Osteoblast (primary cell): Measurements from ENCODE around the gene TEX35. TPM values are rescaled to one million over a fixed set of nuclear protein-coding genes. Genes with fewer than 3 reads are reported as not detected.

ENCODE experiments used
- DNase-seq: peaks from one replicate; pipeline ENCODE4 v3.0.0; 2011; ENCODE audit warnings: low spot score, mixed read lengths; ENCODE audit not compliant: insufficient read length; ENCODE audit errors: missing footprints
- H2AFZ ChIP-seq: 2 replicates; pipeline ENCODE4 v1.6.0; 2011; ENCODE audit warnings: mild to moderate bottlenecking, low read length
- H3K27ac ChIP-seq: 2 replicates; pipeline ENCODE4 v1.5.1; 2011; ENCODE audit warnings: mild to moderate bottlenecking, low read depth, low read length, moderate library complexity
- H3K27me3 ChIP-seq: 2 replicates; pipeline ENCODE4 v1.6.0; 2012; ENCODE audit warnings: mild to moderate bottlenecking, control low read depth, inconsistent platforms, low read length, moderate library complexity; ENCODE audit not compliant: insufficient read depth
- H3K36me3 ChIP-seq: 2 replicates; pipeline ENCODE4 v1.5.1; 2011; ENCODE audit warnings: mild to moderate bottlenecking, low read length, control low read depth, moderate library complexity; ENCODE audit not compliant: insufficient read depth
- H3K4me1 ChIP-seq: 2 replicates; pipeline ENCODE4 v1.5.1; 2011; ENCODE audit warnings: mild to moderate bottlenecking, low read length, control low read depth, moderate library complexity; ENCODE audit not compliant: insufficient read depth
- H3K4me2 ChIP-seq: 2 replicates; pipeline ENCODE4 v1.6.0; 2011; ENCODE audit warnings: mild to moderate bottlenecking, low read length; ENCODE audit not compliant: insufficient read depth
- H3K4me3 ChIP-seq: fragments of 200-600 bp; sonication (generic); 3 replicates; pipeline ENCODE4 v1.5.1; 2012; ENCODE audit warnings: mild to moderate bottlenecking, low read length, inconsistent platforms; ENCODE audit not compliant: insufficient read depth
- H3K79me2 ChIP-seq: 2 replicates; pipeline ENCODE4 v1.6.0; 2012; ENCODE audit warnings: mild to moderate bottlenecking, low read length, control low read depth, inconsistent platforms; ENCODE audit not compliant: insufficient read depth
- H3K9me3 ChIP-seq: 2 replicates; pipeline ENCODE4 v1.5.1; 2011; ENCODE audit warnings: low read depth, low read length, control low read depth
- H4K20me1 ChIP-seq: 2 replicates; pipeline ENCODE4 v1.6.0; 2012; ENCODE audit warnings: mild to moderate bottlenecking, low read length, control low read depth; ENCODE audit not compliant: insufficient read depth
- CTCF ChIP-seq: IDR thresholded peaks from 2 replicates; pipeline ENCODE4 v1.5.1; 2011; ENCODE audit warnings: mild to moderate bottlenecking, low read depth, low read length, moderate library complexity; ENCODE audit errors: extremely low read depth
- total RNA-seq: library from RNA; depleted of rRNA; stranded (reverse); fragments of >200 nt; gene quantifications from 2 replicates; pipeline ENCODE4 v1.2.3, GENCODE V29; 2012

Gene TEX35
- total RNA-seq, 1 donor, result not detected

- Histone ChIP-seq H3K4me1 (peaks cover 3% of the 10 kb centered on the region), H3K27me3 (no peaks in the 10 kb centered on the region), H4K20me1 (no peaks in the 10 kb centered on the region), H3K9me3 (no peaks in the 10 kb centered on the region), H3K4me2 (no peak within 1 kb of the TSS), H3K36me3 (no peaks in the 10 kb centered on the region), H3K27ac (no peak within 1 kb of the TSS), H2AFZ (no peak within 1 kb of the TSS), H3K79me2 (no peaks in the 10 kb centered on the region), H3K4me3 (no peak within 1 kb of the TSS)
- DNase-seq, result peak; percentile 58
- TF ChIP-seq CTCF, result no peak
Observed at GRCh38 chr1:178496410-178497135, 16.3 kb upstream of the TEX35 start, which contains the start of gene CLEC20A. TSS of gene CLEC20A (minus strand) at chr1:178496964. CDS start at chr1:178496939, 25 bp downstream.

- Histone ChIP-seq H2AFZ (no peak overlapping the region), H3K4me1 (peaks cover 4% of the 10 kb centered on the region), H4K20me1 (no peaks in the 10 kb centered on the region), H3K27me3 (no peaks in the 10 kb centered on the region), H3K4me3 (no peak overlapping the region), H3K9me3 (no peaks in the 10 kb centered on the region), H3K27ac (no peak overlapping the region), H3K79me2 (no peaks in the 10 kb centered on the region), H3K4me2 (no peak overlapping the region), H3K36me3 (no peaks in the 10 kb centered on the region)
- DNase-seq, result no peak
- TF ChIP-seq CTCF, result no peak
Observed at GRCh38 chr1:178497903-178498478, 14.9 kb upstream of the TEX35 start.

GRCh38 chr1:178498896-178499675, 13.8 kb upstream of the TEX35 start:
- Histone ChIP-seq H3K4me3 (no peak overlapping the region), H3K4me2 (no peak overlapping the region), H3K4me1 (peaks cover 4% of the 10 kb centered on the region), H3K9me3 (no peaks in the 10 kb centered on the region), H3K36me3 (no peaks in the 10 kb centered on the region), H2AFZ (no peak overlapping the region), H3K79me2 (no peaks in the 10 kb centered on the region), H3K27ac (no peak overlapping the region), H3K27me3 (no peaks in the 10 kb centered on the region), H4K20me1 (no peaks in the 10 kb centered on the region)
- DNase-seq, result peak; percentile 65
- TF ChIP-seq CTCF, result no peak
